ENCODE data around the gene ANO10.

ANO10 gene

DNA sequence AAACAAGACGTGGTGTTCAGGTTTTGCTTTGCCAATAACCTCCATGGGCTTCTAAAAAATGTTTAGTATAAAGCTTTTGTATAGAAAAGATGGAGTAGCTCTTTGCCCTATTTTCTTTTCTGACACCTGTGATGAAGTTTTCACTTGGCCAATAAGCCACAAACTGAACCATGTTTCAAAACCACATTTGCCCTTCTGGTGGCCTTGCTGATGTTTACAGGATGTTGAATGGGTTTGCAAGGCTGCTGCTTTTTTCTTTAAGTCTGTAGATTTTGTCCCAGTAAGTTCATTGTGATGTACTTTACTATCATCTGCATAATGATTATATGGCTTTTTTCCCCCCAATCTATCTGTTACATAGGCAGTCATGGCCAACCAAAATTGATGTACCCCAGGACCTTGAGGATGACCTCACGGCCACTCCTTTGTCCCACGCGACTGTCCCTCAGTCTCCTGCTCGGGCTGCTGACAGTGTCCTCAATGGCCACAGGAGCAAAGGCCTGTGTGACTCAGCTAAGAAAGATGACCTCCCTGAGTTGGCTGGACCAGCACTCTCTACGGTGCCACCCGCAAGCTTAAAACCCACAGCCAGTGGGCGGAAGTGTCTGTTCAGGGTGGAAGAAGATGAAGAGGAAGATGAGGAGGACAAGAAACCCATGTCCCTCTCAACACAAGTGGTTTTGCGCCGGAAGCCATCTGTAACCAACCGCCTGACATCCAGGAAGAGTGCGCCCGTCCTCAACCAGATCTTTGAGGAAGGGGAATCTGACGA, 274.6 kb downstream of the ANO10 start:
- DNase-seq (ENCODE audit: low read depth) = no peak

DNA sequence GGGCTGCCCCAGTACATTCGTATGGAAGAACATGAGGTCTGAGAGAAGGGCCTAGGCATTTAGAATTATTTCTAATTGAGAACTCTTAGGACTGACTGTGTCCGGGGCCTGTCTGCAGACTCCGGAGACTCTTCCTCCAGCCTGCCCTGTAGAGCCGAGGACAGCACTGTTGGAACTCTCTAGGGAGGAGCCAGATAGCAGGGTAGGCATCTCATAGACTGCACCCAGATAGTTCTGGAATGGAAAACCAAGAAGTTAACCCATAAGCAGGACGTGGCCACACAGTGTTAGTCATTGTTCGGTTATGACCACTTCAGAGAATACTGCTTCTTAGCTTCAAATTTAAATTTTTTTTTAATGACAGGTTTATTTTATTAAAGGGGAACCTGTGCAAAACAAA, 275.9 kb downstream of the ANO10 start:
- DNase-seq (ENCODE audit: low read depth) = no peak

DNA sequence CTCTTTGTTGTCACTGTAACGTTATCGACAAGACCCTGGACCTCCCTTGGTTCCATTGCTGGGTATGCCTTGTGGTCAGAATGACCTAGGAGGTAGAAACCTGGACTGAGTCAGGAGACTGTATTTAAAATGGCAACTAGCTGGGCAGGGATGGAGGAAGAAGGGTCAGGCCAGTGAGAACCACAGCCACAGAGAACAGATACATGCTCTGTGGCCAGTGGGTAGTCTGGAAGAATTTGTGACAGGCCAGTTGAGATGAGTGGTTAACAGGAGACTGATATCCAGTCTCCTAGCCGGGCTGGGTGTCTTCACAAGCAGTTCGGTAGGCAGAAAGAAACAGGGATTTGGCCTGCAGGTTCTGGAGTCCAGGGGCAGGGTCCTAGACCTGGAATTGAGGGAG, 276.6 kb downstream of the ANO10 start:
- no peak for DNase-seq (ENCODE audit: low read depth)

GRCh38 chr3:43344520-43344919, 277.3 kb downstream of the ANO10 start:
- DNase-seq (ENCODE audit: low read depth) = no peak

DNA sequence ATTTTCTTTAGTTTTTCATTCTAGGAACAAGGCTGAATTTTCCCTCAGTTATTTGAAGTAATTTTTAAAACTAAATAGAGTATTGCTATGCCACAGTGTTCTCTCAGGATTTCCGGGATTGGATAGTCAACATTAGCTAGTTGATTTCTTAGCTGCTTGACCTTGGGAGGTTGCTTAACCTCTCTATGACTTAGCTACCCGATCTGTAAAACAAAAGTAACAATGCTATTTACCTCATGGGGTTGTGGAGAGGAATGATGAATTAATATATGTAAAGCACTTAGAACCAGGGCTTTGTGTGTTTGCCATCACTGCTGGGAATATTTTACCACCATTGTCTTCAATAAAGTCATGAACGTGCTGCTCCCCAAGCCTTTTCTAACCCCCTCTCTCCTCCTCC, 278.0 kb downstream of the ANO10 start:
- DNase-seq (ENCODE audit: low read depth) = no peak

- DNase-seq (ENCODE audit: low read depth) = no peak
Observed at GRCh38 chr3:43343185-43343584, 278.6 kb downstream of the ANO10 start.

GRCh38 chr3:43341788-43342187, 280.0 kb downstream of the ANO10 start:
- DNase-seq (ENCODE audit: low read depth) = no peak

DNA sequence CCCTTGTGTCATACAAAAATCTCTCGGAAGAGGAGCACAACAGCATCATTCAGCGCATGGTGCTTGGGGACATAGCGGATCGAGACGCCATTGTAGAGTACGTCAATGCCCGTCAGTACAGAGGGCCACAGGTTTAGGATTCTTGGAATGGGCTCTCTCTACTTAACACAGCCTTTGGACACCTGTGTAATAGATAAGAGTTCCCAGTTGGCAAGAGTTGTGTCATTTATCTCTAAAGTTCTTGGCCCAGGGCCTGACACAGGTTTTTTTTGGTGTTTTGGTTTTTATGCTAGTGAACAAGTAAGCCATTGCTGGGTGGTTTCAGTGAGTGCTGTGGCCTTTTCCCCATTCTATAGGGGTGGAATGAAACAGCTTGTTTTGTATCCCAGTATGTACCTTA, 281.4 kb downstream of the ANO10 start:
- DNase-seq (ENCODE audit: low read depth) = no peak

GRCh38 chr3:43338295-43338694, 283.5 kb downstream of the ANO10 start:
- no peak for DNase-seq (ENCODE audit: low read depth)

- no peak for DNase-seq (ENCODE audit: low read depth)
Observed at GRCh38 chr3:43335799-43336198, 286.0 kb downstream of the ANO10 start.

DNA sequence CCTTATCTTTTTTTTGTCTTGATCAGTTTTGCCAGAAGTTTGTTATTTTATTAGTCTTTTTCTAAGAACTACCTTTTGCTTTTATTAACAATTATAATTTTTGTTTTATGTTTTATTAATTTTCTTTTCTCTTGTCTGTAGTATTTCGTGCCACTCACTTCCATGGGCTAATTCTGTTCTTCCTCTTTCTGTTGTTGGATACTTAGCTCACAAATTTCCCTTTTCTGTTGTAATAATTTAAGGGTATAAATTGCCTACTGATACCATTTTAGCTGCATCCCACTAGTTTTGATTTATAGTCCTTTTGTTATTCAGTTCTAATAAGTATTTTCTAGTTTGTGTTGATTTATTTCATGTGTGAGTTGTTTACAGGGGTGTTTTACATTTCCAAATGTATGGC, 286.8 kb downstream of the ANO10 start:
- no peak for DNase-seq (ENCODE audit: low read depth)

DNA sequence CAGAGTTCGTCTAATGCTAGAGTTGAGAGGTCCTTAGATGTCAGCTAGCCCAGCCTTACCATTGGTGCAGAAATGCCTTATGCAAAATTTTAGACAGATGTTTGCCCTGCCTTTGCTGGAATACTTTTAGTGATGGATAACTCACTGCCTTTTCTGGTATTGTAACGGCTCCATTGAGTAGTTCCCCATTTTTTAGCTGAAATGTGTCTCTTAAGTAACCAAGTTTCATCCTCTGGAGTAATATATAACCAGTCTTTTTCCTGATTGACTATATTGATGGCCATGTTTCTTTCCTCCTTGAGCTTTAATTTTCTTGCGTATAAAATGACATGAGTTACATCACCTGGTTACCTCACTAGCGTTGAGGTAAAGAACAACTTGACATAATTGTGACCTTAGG, 290.4 kb downstream of the ANO10 start:
- DNase-seq (ENCODE audit: low read depth) = no peak

GRCh38 chr3:43330981-43331380, 290.8 kb downstream of the ANO10 start:
- DNase-seq (ENCODE audit: low read depth) = no peak

- DNase-seq (ENCODE audit: low read depth) = no peak
Observed at GRCh38 chr3:43328653-43329052, 293.2 kb downstream of the ANO10 start.

GRCh38 chr3:43327582-43327979, 294.2 kb downstream of the ANO10 start:
- no peak for DNase-seq (ENCODE audit: low read depth)

DNA sequence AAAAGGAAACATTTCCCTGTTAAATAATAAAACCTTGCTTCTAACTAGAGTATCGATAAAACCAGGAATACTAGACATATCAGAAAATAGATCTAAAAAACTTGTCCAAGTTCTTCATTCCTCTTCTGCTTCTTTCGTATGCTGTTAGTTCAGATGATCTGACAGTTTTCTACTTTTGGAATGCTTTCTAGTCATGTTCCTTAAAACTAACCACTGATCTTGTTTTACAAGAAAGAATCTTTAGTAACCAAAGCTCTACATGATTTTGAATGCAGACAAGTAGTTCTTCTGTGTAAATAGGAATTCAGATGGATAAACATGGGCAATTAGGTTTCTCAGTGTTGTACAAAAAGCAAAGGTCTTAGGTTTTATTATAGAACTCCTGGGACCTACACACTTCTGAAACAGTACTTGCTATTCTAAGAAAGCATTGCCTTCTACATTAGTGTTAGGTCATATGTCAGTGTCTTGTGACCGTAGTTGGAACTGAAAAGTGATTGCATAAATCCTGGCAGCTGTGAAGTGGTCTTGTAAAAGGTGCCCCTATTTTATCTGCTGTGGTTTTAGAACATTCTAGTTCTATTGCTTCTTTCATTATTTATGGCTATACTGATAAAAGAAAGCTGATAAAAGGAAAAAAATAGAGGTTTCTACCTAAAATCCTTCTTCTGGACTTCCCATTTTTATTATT, 294.8 kb downstream of the ANO10 start:
- no peak for DNase-seq (ENCODE audit: low read depth)

DNA sequence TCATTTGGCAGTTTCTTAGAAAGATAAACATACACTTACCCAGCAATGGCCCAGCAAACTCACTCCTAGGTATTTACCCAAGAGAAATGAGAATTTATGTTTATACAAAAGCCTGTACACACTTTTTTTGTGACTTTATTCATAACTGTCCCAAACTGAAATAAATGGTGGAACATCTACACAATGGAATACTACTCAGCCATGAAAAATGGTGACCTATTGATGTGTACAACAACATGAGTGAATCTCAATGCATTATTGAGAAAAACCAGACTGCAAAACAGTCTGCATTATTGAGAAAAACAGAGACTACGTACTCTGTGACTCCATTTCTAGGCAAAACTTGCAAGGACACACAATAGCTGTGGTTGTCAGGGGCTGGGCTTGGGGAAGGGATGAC, 298.3 kb downstream of the ANO10 start:
- DNase-seq (ENCODE audit: low read depth) = no peak

DNA sequence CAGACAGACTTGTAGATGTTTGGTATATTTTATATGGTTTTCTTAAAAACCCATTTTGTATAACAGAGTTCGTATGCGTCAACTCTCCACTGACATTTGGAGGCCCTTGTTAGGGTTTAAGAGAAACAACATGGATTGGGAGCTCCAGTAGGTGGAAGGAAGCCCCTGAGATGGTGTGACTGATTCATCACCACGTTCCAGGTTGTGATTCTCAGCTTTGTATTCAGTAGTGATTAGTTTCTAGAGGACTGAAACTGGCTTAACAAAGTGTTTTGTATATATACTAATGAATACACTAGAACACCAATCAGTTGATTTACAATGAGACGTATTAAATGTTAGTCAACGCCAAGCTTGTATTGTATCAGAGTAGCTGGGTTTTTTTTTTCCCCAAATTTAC, 301.5 kb downstream of the ANO10 start:
- no peak for DNase-seq (ENCODE audit: low read depth)

GRCh38 chr3:43319794-43320193, 302.0 kb downstream of the ANO10 start:
- DNase-seq (ENCODE audit: low read depth) = no peak

DNA sequence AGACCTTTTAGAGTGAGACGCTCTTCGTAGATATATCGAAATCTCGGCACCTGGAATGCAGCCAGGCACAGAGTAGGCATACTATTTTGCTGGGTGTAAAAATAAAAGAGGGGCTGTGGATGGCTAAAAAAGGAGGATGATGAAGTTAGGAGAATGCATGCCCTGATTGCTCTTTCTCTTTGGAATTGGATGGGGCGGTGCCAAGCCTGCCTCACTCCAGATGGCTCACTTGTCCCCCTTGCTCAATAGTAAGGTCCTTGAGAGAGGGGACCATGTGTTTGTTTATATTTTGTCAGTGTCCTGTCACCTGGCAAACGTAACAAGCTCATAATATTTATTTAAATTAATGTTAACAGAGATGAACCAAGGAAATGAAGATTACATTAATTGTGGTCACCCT, 302.4 kb downstream of the ANO10 start:
- DNase-seq (ENCODE audit: low read depth) = no peak

GRCh38 chr3:43317461-43318316, 304.1 kb downstream of the ANO10 start:
- peak; percentile 20 for DNase-seq (ENCODE audit: low read depth)

DNA sequence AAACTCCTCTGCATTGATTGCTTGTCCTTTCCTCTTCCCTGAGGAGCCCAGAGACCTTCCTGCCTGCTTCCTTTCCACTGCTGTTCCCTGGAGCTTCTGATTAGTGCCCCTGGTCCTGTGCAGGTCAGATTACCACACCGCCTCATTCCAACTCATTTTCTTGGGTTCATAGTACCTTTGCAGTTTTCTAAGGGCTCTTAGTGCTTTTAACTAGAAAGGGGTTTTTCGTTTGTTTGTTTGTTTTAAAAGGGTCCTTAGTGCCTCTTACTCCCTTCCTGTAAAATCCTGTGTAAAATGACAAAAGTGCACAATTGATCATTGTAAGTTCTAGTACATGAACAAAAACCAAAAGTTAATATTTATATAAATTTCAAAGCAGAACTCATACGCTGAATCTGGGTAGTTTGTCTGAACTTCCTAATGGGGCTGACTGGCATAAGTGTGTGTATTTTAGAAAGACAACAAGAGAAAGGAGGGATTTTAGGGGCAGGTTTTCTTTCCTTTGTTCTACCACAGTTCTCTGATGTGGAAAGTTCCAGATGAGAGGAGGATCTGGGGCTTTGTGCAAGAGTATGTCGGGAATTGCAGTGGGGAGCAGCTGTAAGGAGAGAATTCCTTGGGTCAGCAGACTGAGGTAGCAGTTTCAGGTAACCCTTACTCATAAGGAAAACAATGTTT, 304.9 kb downstream of the ANO10 start:
- DNase-seq (ENCODE audit: low read depth) = no peak

Measured in GM04504 (cell line).